Cardiac fibroblast (primary cell): Measurements from ENCODE around the gene PSMC2.

Experiments
- DNase-seq, 2 donors: peaks; one replicate each; pipeline versions ENCODE4 v3.0.0 to v3.0.0-alpha.2; 2010; ENCODE audit warnings: low read depth in 2 of 2
- H3K4me3 ChIP-seq, 2 donors: replicated peaks in 1 of 2; 1 replicate in 1 of 2; 2 replicates in 1 of 2; pipeline ENCODE4 v1.5.1; 2011; ENCODE audit warnings: low read depth in 2 of 2, low read length in 2 of 2, mild to moderate bottlenecking in 2 of 2, moderate library complexity in 1 of 2
- TF ChIP-seq, protein P1 (sequence below): IDR thresholded peaks from one replicate; pipeline ENCODE4 v1.5.1; 2011; ENCODE audit warnings: low read depth, mild to moderate bottlenecking, low read length, inconsistent platforms

The PSMC2 gene

DNA sequence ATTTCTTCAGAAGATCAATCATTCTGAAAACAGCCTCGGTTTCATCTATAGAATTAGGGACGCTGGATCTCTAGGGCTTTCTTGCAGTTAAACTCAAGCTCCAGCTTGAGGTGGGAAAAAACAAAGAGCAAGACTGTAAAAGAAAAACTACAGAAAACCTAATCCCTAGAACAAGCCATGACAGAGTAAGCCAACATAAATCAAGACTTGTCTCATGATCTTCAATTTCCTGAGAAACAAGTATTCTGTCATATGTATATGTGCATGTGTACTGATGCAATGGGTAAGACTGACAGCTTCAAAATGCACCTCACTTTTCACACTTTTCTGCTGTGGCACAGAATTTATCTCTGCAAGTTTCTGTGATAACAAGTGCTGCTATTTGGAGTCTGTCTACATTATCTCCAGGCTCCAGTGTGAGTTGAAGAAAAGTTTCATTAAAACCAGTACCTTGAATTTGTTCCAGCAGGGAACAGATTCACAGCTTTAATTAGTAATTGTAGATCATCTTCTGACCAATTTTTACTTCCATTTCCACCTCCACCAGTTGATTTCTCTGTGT lies 31.0 kb upstream of the PSMC2 start:
- TF ChIP-seq, protein P1, sequence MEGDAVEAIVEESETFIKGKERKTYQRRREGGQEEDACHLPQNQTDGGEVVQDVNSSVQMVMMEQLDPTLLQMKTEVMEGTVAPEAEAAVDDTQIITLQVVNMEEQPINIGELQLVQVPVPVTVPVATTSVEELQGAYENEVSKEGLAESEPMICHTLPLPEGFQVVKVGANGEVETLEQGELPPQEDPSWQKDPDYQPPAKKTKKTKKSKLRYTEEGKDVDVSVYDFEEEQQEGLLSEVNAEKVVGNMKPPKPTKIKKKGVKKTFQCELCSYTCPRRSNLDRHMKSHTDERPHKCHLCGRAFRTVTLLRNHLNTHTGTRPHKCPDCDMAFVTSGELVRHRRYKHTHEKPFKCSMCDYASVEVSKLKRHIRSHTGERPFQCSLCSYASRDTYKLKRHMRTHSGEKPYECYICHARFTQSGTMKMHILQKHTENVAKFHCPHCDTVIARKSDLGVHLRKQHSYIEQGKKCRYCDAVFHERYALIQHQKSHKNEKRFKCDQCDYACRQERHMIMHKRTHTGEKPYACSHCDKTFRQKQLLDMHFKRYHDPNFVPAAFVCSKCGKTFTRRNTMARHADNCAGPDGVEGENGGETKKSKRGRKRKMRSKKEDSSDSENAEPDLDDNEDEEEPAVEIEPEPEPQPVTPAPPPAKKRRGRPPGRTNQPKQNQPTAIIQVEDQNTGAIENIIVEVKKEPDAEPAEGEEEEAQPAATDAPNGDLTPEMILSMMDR, result no peak
- no peak for DNase-seq
- H3K4me3 ChIP-seq, result no peak overlapping the region

DNA sequence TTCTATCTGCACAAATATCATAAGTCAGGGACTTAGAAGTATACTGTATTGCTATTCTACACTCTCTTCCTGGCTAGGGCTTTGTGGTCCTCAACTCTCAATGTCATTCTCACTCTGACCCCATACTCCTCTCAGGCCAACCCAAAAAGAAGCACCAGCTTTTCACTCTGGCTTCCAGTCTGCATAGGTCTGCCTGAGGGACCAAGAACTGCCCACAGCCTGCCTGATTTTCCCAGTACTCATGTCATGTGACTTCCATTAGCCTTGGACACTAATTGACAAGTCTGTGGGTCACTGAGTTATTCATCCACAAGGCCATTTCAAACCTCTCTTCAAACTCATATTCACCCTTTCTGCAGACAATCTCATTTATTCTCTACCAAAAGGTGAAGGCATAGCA lies 30.4 kb upstream of the PSMC2 start:
- TF ChIP-seq, protein P1, result no peak
- H3K4me3 ChIP-seq, result no peak overlapping the region
- DNase-seq, result no peak

DNA sequence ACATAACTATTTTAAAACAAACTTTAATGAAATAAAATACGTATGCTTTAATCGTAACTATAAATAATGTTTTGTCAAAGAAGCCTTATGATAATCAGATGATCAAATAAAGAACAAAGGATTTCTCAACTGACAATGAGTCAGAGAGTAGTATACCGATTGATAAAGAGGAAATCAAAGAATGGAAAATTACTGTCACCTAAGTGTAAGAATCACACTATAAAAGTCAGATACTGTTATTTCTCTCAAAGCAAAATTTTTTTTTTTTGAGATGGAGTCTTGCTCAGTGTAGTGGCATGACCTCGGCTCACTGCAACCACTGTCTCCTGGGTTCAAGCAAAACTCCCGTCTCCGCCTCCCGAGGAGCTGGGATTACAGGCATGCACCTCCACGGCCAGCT lies 21.7 kb upstream of the PSMC2 start:
- TF ChIP-seq, protein P1, result no peak
- H3K4me3 ChIP-seq, result no peak overlapping the region
- no peak for DNase-seq

DNA sequence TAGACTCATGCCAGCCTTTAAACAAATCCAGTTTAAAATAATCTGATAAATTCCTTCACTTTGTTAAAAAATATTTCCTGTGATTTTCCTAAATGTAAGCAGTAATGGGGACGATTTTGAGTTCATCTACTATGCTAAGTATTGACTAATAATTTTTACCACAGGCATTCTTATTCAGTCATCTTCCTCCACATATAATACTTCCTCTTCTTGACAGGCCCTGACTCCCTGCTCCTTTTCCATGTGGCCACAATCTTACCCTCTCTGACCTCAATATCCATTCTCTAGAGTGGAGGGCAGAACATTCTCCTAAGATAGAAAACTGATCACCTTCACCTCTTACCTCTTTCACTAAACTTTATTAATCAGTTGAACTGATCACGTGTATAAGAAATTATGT lies 10.7 kb upstream of the PSMC2 start:
- DNase-seq, result no peak
- no peak overlapping the region for H3K4me3 ChIP-seq
- TF ChIP-seq, protein P1, result no peak

DNA sequence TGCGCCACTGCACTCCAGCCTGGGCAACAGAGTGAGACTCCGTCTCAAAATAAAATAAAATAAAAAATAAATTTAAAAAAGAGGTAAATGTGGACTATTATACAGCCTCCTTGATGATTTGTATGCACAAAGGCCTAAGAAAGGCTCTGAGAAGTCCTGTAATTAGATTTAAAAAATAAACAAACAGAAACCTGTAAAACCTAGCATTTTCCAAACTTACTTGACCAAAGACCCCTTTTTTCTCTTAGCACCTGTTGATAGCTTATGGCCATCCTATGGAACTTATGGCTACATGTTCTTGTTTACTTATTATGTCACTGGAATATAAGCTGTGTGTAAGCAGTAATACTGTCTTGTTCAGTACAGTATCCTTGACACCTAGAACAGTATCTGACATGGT lies 8.6 kb upstream of the PSMC2 start:
- DNase-seq, result no peak
- TF ChIP-seq, protein P1, result no peak
- no peak overlapping the region for H3K4me3 ChIP-seq

DNA sequence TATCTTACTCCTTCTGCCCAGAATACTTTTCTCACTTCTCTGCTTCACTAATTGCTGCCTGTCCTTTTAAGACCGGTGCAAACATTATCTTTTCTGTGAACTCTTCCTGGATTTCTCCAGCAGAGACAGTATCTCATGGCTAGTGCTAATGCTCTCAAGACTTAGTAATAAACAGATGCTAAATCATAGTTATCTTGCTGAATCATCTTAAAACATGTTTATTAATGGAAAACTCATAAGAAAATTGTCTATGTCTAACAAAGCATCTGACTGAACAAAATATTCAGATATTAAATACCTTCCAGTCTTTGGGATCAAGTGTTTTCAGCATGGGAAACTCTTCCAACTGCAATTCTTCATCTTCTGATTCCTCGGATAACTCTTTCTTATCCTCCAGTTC lies 6.0 kb upstream of the PSMC2 start:
- no peak overlapping the region for H3K4me3 ChIP-seq
- no peak for DNase-seq
- TF ChIP-seq, protein P1, result no peak

DNA sequence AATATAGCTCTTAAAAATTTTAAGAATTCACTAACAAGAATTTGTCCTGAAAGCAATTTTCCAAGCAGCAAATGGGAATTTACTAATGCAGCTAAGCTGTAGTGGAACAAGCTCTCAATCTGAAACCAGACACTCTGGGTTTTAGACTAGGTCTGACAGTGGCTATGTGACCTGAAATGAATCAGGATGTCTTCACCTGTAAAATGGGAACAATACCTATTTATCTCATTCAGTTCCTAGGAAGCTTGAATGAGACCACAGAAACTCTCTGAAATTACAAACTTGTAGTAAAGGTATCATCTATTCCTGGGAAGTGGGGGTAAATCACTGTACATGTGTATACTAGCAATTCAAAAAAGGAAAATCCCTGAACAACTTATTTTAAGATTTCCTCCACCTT lies 4.1 kb upstream of the PSMC2 start:
- TF ChIP-seq, protein P1, result no peak
- peak overlapping the region; percentile 72 to 81 for H3K4me3 ChIP-seq
- no peak for DNase-seq
